Measurements from ENCODE around the gene DGKH. TPM values are rescaled to one million over a fixed set of nuclear protein-coding genes. Genes with fewer than 3 reads are reported as not detected.

The DGKH gene
- total RNA-seq, 6 donors from 2014 or later, result 9.6 to 33.2 (median 17.4) TPM

DNA sequence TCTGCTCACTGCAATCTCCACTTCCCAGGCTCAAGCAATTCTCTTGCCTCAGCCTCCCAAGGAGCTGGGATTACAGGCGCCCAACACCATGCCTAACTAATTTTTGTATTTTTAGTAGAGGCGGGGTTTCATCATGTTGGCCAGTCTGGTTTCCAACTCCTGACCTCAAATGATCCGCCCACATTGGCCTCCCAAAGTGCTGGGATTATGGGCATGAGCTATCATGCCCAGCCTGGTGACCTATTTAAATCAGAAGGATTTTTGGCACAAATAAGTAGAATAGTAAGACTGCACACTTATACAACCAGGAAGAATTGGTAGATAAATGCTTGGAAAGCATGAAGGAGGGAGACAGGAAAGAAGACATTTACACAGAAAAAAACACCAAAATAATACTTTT, 170.1 kb downstream of the DGKH start:
- Histone ChIP-seq H3K4me1 (no peaks in the 10 kb centered on the region), H3K4me3 (no peak overlapping the region), H3K36me3 (peaks cover 0 to 71% (median 5%) of the 10 kb centered on the region in 4 donors), H3K27me3 (no peaks in the 10 kb centered on the region), H3K27ac (no peak overlapping the region), H3K9me3 (no peaks in the 10 kb centered on the region)
- ATAC-seq (ENCODE audit: low FRiP score in 2 of 2) (no peak), DNase-seq (no peak)
- 73 to 96% methylated on average over 3 of the region's 3 CpGs for WGBS, 2 donors
- no peak for TF ChIP-seq POLR2A (IDR thresholded peaks at IDR 0.05)
- TF ChIP-seq POLR2AphosphoS5 (IDR thresholded peaks at IDR 0.05), result no peak
- TF ChIP-seq, protein P1, sequence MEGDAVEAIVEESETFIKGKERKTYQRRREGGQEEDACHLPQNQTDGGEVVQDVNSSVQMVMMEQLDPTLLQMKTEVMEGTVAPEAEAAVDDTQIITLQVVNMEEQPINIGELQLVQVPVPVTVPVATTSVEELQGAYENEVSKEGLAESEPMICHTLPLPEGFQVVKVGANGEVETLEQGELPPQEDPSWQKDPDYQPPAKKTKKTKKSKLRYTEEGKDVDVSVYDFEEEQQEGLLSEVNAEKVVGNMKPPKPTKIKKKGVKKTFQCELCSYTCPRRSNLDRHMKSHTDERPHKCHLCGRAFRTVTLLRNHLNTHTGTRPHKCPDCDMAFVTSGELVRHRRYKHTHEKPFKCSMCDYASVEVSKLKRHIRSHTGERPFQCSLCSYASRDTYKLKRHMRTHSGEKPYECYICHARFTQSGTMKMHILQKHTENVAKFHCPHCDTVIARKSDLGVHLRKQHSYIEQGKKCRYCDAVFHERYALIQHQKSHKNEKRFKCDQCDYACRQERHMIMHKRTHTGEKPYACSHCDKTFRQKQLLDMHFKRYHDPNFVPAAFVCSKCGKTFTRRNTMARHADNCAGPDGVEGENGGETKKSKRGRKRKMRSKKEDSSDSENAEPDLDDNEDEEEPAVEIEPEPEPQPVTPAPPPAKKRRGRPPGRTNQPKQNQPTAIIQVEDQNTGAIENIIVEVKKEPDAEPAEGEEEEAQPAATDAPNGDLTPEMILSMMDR (IDR thresholded peaks at IDR 0.05), result no peak
- TF ChIP-seq EP300 (IDR thresholded peaks at IDR 0.05), result no peak

DNA sequence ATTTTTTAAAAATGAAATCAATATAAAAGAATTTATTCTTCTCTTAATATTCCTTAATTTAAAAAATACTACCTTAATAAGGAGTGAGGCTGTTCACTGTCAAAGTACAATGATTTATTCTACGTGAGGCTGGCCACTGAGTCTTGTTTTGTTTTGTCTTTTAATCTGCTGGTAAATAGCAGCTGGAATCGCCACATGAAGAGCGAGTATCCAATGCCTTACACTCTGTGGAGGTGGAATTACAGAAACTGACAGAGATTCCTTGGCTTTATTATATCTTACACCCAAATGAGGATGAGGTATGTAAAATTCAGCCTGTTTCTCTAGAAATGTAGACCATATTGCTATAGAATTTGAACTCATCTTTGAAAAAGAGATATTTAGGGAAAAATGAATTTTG, 170.6 kb downstream of the DGKH start:
- ATAC-seq (ENCODE audit: low FRiP score in 2 of 2), result no peak
- peaks cover 3 to 71% (median 5%) of the 10 kb centered on the region in 4 donors for H3K36me3 ChIP-seq
- TF ChIP-seq, protein P1 (IDR thresholded peaks at IDR 0.05), result no peak
- TF ChIP-seq POLR2AphosphoS5 (IDR thresholded peaks at IDR 0.05) (no peak), POLR2A (IDR thresholded peaks at IDR 0.05) (no peak), EP300 (IDR thresholded peaks at IDR 0.05) (no peak)
- no peaks in the 10 kb centered on the region for H3K4me1 ChIP-seq
- H3K4me3 ChIP-seq, result no peak overlapping the region
- 93 to 94% methylated on average over 3 of the region's 3 CpGs for WGBS, 2 donors
- H3K27ac ChIP-seq, result no peak overlapping the region
- H3K9me3 ChIP-seq, result no peaks in the 10 kb centered on the region
- H3K27me3 ChIP-seq, result no peaks in the 10 kb centered on the region
- no peak for DNase-seq

DNA sequence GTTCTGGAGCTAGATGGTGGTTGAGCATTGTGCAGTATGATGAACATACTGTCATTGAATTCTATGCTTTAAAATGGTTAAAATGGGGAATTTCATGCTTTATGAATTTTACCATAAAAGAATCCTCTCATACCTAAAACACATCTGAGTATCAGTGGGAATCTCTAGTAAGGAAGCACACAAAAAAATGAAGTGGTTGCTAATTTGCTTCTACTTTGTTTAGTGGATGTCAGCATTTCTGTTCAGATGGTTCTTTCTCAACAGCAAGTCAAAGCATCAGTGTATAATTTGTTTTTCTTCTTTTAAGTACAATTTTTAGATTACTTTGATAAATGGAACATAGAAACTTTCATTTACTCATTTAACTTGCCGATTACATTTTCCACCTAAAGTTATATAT, 171.4 kb downstream of the DGKH start:
- no peak overlapping the region for H3K4me3 ChIP-seq
- no peaks in the 10 kb centered on the region for H3K4me1 ChIP-seq
- ATAC-seq (ENCODE audit: low FRiP score in 2 of 2), result no peak
- no peak overlapping the region for H3K27ac ChIP-seq
- no peak for TF ChIP-seq EP300 (IDR thresholded peaks at IDR 0.05)
- no peak for TF ChIP-seq POLR2AphosphoS5 (IDR thresholded peaks at IDR 0.05)
- TF ChIP-seq, protein P1 (IDR thresholded peaks at IDR 0.05), result no peak
- TF ChIP-seq POLR2A (IDR thresholded peaks at IDR 0.05), result no peak
- no peak for DNase-seq
- no peaks in the 10 kb centered on the region for H3K27me3 ChIP-seq
- 73 to 86% methylated on average over 1 of the region's 1 CpG for WGBS, 2 donors
- H3K9me3 ChIP-seq, result no peaks in the 10 kb centered on the region
- H3K36me3 ChIP-seq, result peaks cover 3 to 68% (median 5%) of the 10 kb centered on the region in 4 donors

DNA sequence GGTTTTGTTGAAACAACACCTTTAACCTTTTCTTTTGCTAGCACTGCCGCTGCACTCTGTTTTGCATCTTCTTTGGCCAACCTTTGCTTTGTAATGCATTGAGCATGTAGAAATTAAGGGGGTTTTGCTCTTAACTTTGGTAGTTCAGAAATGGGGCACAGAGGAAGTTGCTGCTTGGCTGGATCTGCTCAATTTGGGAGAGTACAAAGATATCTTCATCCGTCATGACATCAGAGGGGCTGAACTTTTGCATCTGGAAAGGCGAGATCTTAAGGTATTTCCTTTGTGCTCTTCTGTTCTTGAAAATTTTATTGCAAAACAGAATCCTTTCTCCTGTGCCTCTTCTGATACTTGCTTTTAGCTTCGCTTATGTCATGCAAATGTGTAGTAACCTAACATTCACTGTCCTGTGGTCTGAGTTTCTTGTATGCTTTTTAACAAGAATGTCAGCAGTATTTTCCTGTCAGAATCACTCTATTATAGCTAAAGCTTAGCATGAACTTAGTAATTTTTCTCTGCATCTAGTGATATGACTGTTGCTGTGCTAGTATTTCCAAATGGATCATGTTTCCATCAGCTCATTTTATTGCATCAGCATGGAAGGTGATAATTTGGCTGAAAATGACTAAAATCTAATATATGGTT, 172.8 kb downstream of the DGKH start:
- no peak for ATAC-seq (ENCODE audit: low FRiP score in 2 of 2)
- peaks cover 3 to 71% (median 5%) of the 10 kb centered on the region in 4 donors for H3K36me3 ChIP-seq
- no peak for TF ChIP-seq POLR2A (IDR thresholded peaks at IDR 0.05)
- TF ChIP-seq, protein P1 (IDR thresholded peaks at IDR 0.05), result no peak
- TF ChIP-seq POLR2AphosphoS5 (IDR thresholded peaks at IDR 0.05), result no peak
- no peak for TF ChIP-seq EP300 (IDR thresholded peaks at IDR 0.05)

DNA sequence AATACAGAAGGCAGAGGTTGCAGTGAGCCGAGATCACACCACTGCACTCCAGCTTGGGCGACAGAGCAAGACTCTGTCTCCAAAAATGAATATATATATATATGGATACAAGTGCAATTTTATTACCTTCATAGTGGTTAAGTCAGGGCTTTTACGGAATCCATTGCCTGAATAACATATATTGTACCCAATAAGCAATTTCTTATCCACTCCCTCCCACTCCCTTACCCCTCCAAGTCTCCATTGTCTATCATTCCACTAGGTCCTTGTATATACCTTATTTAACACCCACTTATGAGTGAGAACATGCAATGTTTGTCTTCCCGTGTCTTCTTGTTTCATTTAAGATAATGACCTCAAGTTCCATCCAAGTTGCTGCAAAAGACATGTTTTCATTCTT, 175.2 kb downstream of the DGKH start:
- DNase-seq (no peak), ATAC-seq (ENCODE audit: low FRiP score in 2 of 2) (no peak)
- Histone ChIP-seq H3K4me1 (peaks cover 0 to 4% (median 0%) of the 10 kb centered on the region in 4 donors), H3K27me3 (no peaks in the 10 kb centered on the region), H3K9me3 (no peaks in the 10 kb centered on the region), H3K27ac (no peak overlapping the region), H3K36me3 (peaks cover 0 to 67% (median 5%) of the 10 kb centered on the region in 4 donors), H3K4me3 (no peak overlapping the region)
- no peak for TF ChIP-seq POLR2A (IDR thresholded peaks at IDR 0.05)
- TF ChIP-seq POLR2AphosphoS5 (IDR thresholded peaks at IDR 0.05), result no peak
- TF ChIP-seq EP300 (IDR thresholded peaks at IDR 0.05), result no peak
- TF ChIP-seq, protein P1 (IDR thresholded peaks at IDR 0.05), result no peak
- WGBS, 2 donors, result 95 to 96% methylated on average over 4 of the region's 4 CpGs

More for the DNA sequence above, 172.8 kb downstream of the DGKH start:
- Histone ChIP-seq H3K4me1 (no peaks in the 10 kb centered on the region), H3K27ac (no peak overlapping the region), H3K27me3 (no peaks in the 10 kb centered on the region), H3K9me3 (no peaks in the 10 kb centered on the region), H3K4me3 (no peak overlapping the region)
- WGBS, 2 donors, result 81 to 83% methylated on average over 4 of the region's 4 CpGs
- no peak for DNase-seq

Data from upper lobe of left lung (tissue), 6 donors.